Neural cell (in vitro differentiated cells): ENCODE data around the gene EDARADD. TPM values are rescaled to one million over a fixed set of nuclear protein-coding genes. Genes with fewer than 3 reads are reported as not detected.

ENCODE experiments used
- H2AFZ ChIP-seq: fragments of 200-600, 300-800 bp; sonication (generic), shearing (Covaris generic); 2 replicates; pipeline ENCODE4 v1.6.0; 2014; ENCODE audit warnings: low read depth, mild to moderate bottlenecking, antibody characterized with exemption, low read length, moderate library complexity
- H3F3A ChIP-seq: fragments of 200-600 bp; shearing (Covaris generic); 2 replicates; pipeline ENCODE4 v1.6.1; 2016; ENCODE audit warnings: mild to moderate bottlenecking, moderate library complexity, mixed read lengths, antibody characterized with exemption, low read length; ENCODE audit not compliant: insufficient read depth, poor library complexity, severe bottlenecking
- H3K27ac ChIP-seq: fragments of 200-600, 300-800 bp; sonication (generic), shearing (Covaris generic); 2 replicates; pipeline ENCODE4 v1.5.1; 2014; ENCODE audit warnings: mild to moderate bottlenecking, low read length, moderate library complexity
- H3K27me3 ChIP-seq: fragments of 300-800, 200-600 bp; sonication (generic), shearing (Covaris generic); 2 replicates; pipeline ENCODE4 v1.6.0; 2014; ENCODE audit warnings: mild to moderate bottlenecking, low read depth, low read length, moderate library complexity; ENCODE audit not compliant: insufficient read depth
- H3K36me3 ChIP-seq: fragments of 300-800, 200-600 bp; sonication (generic), shearing (Covaris generic); 2 replicates; pipeline ENCODE4 v1.5.1; 2014; ENCODE audit warnings: mild to moderate bottlenecking, antibody characterized with exemption, low read length, moderate library complexity; ENCODE audit not compliant: insufficient read depth
- H3K4me2 ChIP-seq: fragments of 300-800, 200-600 bp; sonication (generic), shearing (Covaris generic); 2 replicates; pipeline ENCODE4 v1.6.0; 2014; ENCODE audit warnings: mild to moderate bottlenecking, low read length
- H3K4me3 ChIP-seq: fragments of 300-800, 200-600 bp; sonication (generic), shearing (Covaris generic); 2 replicates; pipeline ENCODE4 v1.5.1; 2014; ENCODE audit warnings: mild to moderate bottlenecking, low read length, moderate library complexity
- H3K79me2 ChIP-seq: fragments of 200-600 bp; shearing (Covaris generic); replicated peaks from 2 replicates; pipeline ENCODE4 v1.6.0; 2014; ENCODE audit warnings: mild to moderate bottlenecking, low read length, moderate library complexity; ENCODE audit not compliant: insufficient read depth
- H3K9ac ChIP-seq: fragments of 300-800, 200-600 bp; sonication (generic), shearing (Covaris generic); 2 replicates; pipeline ENCODE4 v1.6.1; 2016; ENCODE audit warnings: mild to moderate bottlenecking, low read length, mixed read lengths
- H3K9me2 ChIP-seq: fragments of 200-600 bp; shearing (Covaris generic); 2 replicates; pipeline ENCODE4 v1.6.1; 2016; ENCODE audit warnings: mild to moderate bottlenecking, low read length, mixed read lengths; ENCODE audit not compliant: insufficient read depth
- H3K9me3 ChIP-seq: fragments of 200-600, 300-800 bp; sonication (generic), shearing (Covaris generic); 2 replicates; pipeline ENCODE4 v1.6.1; 2016; ENCODE audit warnings: mild to moderate bottlenecking, mixed run types, low read length, moderate library complexity, mixed read lengths
- H4K20me1 ChIP-seq: fragments of 200-600 bp; shearing (Covaris generic); 2 replicates; pipeline ENCODE4 v1.6.1; 2016; ENCODE audit warnings: mild to moderate bottlenecking, mixed run types; ENCODE audit not compliant: insufficient read depth
- EP300 ChIP-seq: fragments of 450-650 bp; conservative IDR thresholded peaks from 2 replicates; pipeline ENCODE4 v1.6.1; 2014; ENCODE audit warnings: antibody characterized with exemption, mild to moderate bottlenecking, moderate library complexity; ENCODE audit not compliant: poor library complexity, severe bottlenecking
- EZH2 ChIP-seq: fragments of 200-600, 300-800 bp; shearing (Covaris generic), sonication (generic); IDR thresholded peaks from 2 replicates; pipeline ENCODE4 v1.6.1; 2014; ENCODE audit warnings: antibody characterized with exemption, low read length, borderline replicate concordance, mild to moderate bottlenecking; ENCODE audit not compliant: insufficient read depth, poor library complexity, severe bottlenecking
- MXI1 ChIP-seq: fragments of 450-650 bp; conservative IDR thresholded peaks from 2 replicates; pipeline ENCODE4 v1.6.1; 2014; ENCODE audit warnings: antibody characterized with exemption, mild to moderate bottlenecking; ENCODE audit not compliant: poor library complexity, severe bottlenecking
- POLR2AphosphoS5 ChIP-seq: IDR thresholded peaks from 2 replicates; pipeline ENCODE4 v1.6.1; 2012
- RAD21 ChIP-seq: fragments of 450-650 bp; conservative IDR thresholded peaks from 2 replicates; pipeline ENCODE4 v1.6.1; 2014; ENCODE audit warnings: antibody characterized with exemption, mild to moderate bottlenecking, moderate library complexity
- SMC3 ChIP-seq: fragments of 450-650 bp; conservative IDR thresholded peaks from 2 replicates; pipeline ENCODE4 v1.6.1; 2014; ENCODE audit warnings: antibody characterized with exemption, mild to moderate bottlenecking, moderate library complexity; ENCODE audit not compliant: poor library complexity
- TAF1 ChIP-seq: IDR thresholded peaks from 2 replicates; pipeline ENCODE4 v1.6.1; 2012; ENCODE audit warnings: low read depth
- polyA plus RNA-seq: library from polyadenylated mRNA; depleted of rRNA; stranded (reverse); fragments of >200 nt; gene quantifications from 2 replicates; pipeline ENCODE4 v1.2.3, GENCODE V29; 2014
- TF ChIP-seq, protein P1 (sequence below): IDR thresholded peaks from 2 replicates; pipeline ENCODE4 v1.6.1; 2012; ENCODE audit warnings: borderline replicate concordance
- TF ChIP-seq, protein P2 (sequence below): fragments of 450-650 bp; IDR thresholded peaks from 2 replicates; pipeline ENCODE4 v1.5.1; 2014; ENCODE audit warnings: antibody characterized with exemption, mild to moderate bottlenecking, moderate library complexity; ENCODE audit not compliant: poor library complexity, severe bottlenecking

EDARADD gene
- polyA plus RNA-seq, 1 donor from 2014 or later = 0.17 TPM

DNA sequence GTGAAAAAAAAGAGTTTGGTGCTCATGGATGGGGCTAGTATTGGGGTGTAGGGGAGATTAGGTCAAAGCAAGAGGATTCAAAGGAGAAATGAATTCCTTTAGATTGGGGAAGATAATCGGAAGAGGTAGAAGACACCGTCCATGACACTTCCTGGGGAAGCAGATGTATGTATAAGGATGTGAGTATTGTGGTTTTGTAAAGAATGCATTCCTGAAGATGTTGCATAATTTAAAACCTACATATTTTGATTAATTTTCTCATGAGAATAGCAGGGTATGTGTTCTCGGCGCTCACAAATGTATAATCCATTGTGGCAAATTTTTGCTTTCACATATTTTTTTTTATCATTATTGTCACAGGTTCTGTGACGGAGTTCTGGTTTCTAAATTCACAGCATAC, 124.2 kb downstream of the EDARADD start:
- TF ChIP-seq SMC3 = no peak
- no peak for TF ChIP-seq MXI1
- no peak for TF ChIP-seq EZH2
- no peak for TF ChIP-seq RAD21
- TF ChIP-seq EP300 = no peak
- no peak for TF ChIP-seq POLR2AphosphoS5
- TF ChIP-seq TAF1 = no peak
- TF ChIP-seq, protein P1, sequence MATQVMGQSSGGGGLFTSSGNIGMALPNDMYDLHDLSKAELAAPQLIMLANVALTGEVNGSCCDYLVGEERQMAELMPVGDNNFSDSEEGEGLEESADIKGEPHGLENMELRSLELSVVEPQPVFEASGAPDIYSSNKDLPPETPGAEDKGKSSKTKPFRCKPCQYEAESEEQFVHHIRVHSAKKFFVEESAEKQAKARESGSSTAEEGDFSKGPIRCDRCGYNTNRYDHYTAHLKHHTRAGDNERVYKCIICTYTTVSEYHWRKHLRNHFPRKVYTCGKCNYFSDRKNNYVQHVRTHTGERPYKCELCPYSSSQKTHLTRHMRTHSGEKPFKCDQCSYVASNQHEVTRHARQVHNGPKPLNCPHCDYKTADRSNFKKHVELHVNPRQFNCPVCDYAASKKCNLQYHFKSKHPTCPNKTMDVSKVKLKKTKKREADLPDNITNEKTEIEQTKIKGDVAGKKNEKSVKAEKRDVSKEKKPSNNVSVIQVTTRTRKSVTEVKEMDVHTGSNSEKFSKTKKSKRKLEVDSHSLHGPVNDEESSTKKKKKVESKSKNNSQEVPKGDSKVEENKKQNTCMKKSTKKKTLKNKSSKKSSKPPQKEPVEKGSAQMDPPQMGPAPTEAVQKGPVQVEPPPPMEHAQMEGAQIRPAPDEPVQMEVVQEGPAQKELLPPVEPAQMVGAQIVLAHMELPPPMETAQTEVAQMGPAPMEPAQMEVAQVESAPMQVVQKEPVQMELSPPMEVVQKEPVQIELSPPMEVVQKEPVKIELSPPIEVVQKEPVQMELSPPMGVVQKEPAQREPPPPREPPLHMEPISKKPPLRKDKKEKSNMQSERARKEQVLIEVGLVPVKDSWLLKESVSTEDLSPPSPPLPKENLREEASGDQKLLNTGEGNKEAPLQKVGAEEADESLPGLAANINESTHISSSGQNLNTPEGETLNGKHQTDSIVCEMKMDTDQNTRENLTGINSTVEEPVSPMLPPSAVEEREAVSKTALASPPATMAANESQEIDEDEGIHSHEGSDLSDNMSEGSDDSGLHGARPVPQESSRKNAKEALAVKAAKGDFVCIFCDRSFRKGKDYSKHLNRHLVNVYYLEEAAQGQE = no peak
- TF ChIP-seq, protein P2, sequence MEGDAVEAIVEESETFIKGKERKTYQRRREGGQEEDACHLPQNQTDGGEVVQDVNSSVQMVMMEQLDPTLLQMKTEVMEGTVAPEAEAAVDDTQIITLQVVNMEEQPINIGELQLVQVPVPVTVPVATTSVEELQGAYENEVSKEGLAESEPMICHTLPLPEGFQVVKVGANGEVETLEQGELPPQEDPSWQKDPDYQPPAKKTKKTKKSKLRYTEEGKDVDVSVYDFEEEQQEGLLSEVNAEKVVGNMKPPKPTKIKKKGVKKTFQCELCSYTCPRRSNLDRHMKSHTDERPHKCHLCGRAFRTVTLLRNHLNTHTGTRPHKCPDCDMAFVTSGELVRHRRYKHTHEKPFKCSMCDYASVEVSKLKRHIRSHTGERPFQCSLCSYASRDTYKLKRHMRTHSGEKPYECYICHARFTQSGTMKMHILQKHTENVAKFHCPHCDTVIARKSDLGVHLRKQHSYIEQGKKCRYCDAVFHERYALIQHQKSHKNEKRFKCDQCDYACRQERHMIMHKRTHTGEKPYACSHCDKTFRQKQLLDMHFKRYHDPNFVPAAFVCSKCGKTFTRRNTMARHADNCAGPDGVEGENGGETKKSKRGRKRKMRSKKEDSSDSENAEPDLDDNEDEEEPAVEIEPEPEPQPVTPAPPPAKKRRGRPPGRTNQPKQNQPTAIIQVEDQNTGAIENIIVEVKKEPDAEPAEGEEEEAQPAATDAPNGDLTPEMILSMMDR = no peak
- Histone ChIP-seq H3K4me3 (no peak overlapping the region), H3K9me2 (no peaks in the 10 kb centered on the region), H3K36me3 (no peaks in the 10 kb centered on the region), H3K4me2 (no peak overlapping the region), H4K20me1 (no peaks in the 10 kb centered on the region), H3F3A (no peaks in the 10 kb centered on the region), H3K9ac (no peak overlapping the region), H3K79me2 (no peaks in the 10 kb centered on the region), H3K9me3 (no peaks in the 10 kb centered on the region), H3K27me3 (no peaks in the 10 kb centered on the region), H3K27ac (no peak overlapping the region), H2AFZ (no peak overlapping the region)

DNA sequence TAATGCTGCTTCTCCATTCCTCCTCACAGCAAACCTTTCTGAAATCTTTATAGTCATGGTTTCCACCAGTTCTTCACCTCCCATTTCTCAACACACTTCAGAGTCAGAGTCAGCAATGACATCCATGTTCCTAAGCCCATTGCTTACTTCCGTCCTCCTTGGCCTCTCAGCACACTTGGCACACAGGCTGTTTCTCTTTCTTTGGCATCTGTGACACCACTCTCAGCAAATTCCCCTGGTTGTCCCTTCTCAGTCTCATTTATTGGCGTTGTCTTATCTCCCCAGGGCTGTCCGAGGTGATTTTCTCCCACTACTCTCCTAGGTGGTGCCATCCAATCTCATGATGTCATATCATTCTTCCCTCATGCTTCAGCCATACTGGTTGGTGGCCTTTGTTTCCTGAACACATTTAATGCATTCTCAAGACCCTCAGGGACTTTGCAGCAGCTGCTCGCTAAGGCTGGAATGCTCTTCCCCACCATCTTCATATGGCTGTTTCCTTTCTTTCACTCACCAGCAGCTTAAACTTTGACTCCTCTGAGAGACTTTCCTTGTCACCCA, 126.4 kb downstream of the EDARADD start:
- Histone ChIP-seq H3K4me3 (no peak overlapping the region), H3K9me3 (no peaks in the 10 kb centered on the region), H3K4me2 (no peak overlapping the region), H3K9me2 (no peaks in the 10 kb centered on the region), H3K79me2 (no peaks in the 10 kb centered on the region), H4K20me1 (no peaks in the 10 kb centered on the region), H2AFZ (no peak overlapping the region), H3K27ac (no peak overlapping the region), H3K27me3 (peaks cover 13% of the 10 kb centered on the region), H3F3A (no peaks in the 10 kb centered on the region), H3K9ac (no peak overlapping the region), H3K36me3 (no peaks in the 10 kb centered on the region)
- TF ChIP-seq RAD21 (no peak), EZH2 (no peak), POLR2AphosphoS5 (no peak), MXI1 (no peak), EP300 (no peak), SMC3 (no peak), TAF1 (no peak)
- TF ChIP-seq, protein P2 = no peak
- TF ChIP-seq, protein P1 = no peak
